ENCODE results near the gene GAB4. TPM values are rescaled to one million over a fixed set of nuclear protein-coding genes. Genes with fewer than 3 reads are reported as not detected.

The GAB4 gene
- total RNA-seq, 2 experiments from 2014 or later = not detected

DNA sequence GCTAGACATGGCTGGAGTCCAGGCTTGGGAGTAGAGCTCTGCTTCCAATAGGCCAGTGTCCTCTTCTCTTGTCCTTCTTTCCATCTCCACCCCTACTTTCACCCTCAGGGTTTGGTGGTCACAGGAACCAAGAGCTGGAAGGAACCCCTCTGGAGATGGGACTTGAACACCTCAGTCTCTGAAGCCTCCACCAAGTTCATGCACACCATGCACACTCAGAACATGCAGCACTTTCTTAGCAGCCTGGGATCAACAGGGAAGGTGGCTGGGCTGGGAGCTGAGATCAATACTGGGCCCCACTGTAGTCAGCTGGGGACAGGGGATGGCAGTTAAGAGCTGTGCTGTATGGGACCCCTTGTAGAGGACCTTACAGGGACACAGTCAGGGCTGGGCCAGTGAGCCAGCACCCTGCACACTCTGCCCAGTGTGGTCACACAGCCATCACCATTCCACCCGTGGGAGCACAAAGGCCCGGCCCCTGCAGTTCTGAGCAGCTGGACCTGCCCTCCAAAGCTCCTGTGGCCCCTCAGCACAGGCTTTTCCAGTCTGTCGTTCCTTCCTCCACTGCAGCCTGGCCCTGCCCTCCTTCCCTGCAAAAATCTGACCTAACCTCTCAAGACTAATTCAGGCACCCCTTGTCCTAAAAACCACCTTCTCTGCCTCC is 47.7 kb downstream of the GAB4 start:
- H3K27ac Mint-ChIP-seq = no peak overlapping the region
- CTCF ChIA-PET = no interaction called here
- no peak for DNase-seq
- no peaks in the 10 kb centered on the region for H3K36me3 Mint-ChIP-seq (ENCODE audit: low read depth)
- POLR2A ChIA-PET = no interaction called here
- Histone ChIP-seq H3K27ac (ENCODE audit: low read depth in 1 of 2, low read length in 2 of 2) (no peak overlapping the region), H3K27me3 (ENCODE audit: control insufficient read depth in 1 of 2, insufficient read depth in 2 of 2, low read length in 2 of 2) (no peaks in the 10 kb centered on the region), H3K9me3 (ENCODE audit: control insufficient read depth in 1 of 2, insufficient read depth in 1 of 2, low read length in 2 of 2) (no peaks in the 10 kb centered on the region), H3K4me3 (ENCODE audit: low read length) (no peak overlapping the region), H3K36me3 (ENCODE audit: insufficient read depth, low read length) (no peaks in the 10 kb centered on the region), H3K4me1 (ENCODE audit: insufficient read depth, low read length) (peaks cover 3% of the 10 kb centered on the region)
- TF ChIP-seq, protein P1, sequence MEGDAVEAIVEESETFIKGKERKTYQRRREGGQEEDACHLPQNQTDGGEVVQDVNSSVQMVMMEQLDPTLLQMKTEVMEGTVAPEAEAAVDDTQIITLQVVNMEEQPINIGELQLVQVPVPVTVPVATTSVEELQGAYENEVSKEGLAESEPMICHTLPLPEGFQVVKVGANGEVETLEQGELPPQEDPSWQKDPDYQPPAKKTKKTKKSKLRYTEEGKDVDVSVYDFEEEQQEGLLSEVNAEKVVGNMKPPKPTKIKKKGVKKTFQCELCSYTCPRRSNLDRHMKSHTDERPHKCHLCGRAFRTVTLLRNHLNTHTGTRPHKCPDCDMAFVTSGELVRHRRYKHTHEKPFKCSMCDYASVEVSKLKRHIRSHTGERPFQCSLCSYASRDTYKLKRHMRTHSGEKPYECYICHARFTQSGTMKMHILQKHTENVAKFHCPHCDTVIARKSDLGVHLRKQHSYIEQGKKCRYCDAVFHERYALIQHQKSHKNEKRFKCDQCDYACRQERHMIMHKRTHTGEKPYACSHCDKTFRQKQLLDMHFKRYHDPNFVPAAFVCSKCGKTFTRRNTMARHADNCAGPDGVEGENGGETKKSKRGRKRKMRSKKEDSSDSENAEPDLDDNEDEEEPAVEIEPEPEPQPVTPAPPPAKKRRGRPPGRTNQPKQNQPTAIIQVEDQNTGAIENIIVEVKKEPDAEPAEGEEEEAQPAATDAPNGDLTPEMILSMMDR (IDR thresholded peaks at IDR 0.05) = no peak
- no peak overlapping the region for H3K4me3 Mint-ChIP-seq
- intact Hi-C loops (cut with DNase I, micrococcal nuclease) = no loop called here
- no peak for ATAC-seq (ENCODE audit: poor library complexity)
- H3K27me3 Mint-ChIP-seq = no peaks in the 10 kb centered on the region
- no peaks in the 10 kb centered on the region for H3K9me3 Mint-ChIP-seq
- H3K4me1 Mint-ChIP-seq (ENCODE audit: low read depth) = no peaks in the 10 kb centered on the region

DNA sequence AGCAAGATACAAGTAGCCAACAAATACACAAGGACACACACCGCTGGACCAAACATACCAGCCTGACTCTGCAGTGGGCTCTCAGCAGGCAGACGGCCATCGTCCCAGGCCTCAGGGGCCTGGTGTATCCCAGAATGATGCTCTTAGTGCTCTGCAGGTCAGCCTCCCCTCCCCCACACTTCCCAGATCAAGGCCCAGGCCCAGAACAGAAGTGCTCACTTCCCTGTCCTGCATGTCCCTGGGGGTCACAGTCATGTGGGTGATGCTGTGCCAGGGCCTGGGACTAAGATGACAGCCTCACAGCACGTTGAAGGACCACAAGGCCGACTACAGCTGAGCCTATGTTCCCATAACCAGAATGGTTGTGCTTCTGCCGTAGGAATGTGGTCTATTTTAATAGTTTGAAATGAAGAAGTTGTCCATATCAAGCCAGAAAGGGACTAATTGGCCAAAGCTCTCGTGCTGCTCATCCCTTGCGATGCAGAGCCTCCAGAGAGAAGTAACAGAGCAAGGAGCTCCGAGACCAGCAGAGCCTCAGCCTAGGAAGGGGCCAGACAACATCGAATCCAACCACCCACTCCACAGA is 48.6 kb downstream of the GAB4 start:
- Histone ChIP-seq H3K9me3 (ENCODE audit: control insufficient read depth in 1 of 2, insufficient read depth in 1 of 2, low read length in 2 of 2) (no peaks in the 10 kb centered on the region), H3K36me3 (ENCODE audit: insufficient read depth, low read length) (no peaks in the 10 kb centered on the region), H3K27ac (ENCODE audit: low read depth in 1 of 2, low read length in 2 of 2) (no peak overlapping the region), H3K4me3 (ENCODE audit: low read length) (no peak overlapping the region), H3K4me1 (ENCODE audit: insufficient read depth, low read length) (peaks cover 3% of the 10 kb centered on the region), H3K27me3 (ENCODE audit: control insufficient read depth in 1 of 2, insufficient read depth in 2 of 2, low read length in 2 of 2) (no peaks in the 10 kb centered on the region)
- intact Hi-C loops (cut with DNase I, micrococcal nuclease) = no loop called here
- ChIA-PET POLR2A (no interaction called here), CTCF (no interaction called here)
- H3K27me3 Mint-ChIP-seq = no peaks in the 10 kb centered on the region
- DNase-seq = no peak
- H3K27ac Mint-ChIP-seq = no peak overlapping the region
- ATAC-seq (ENCODE audit: poor library complexity) = no peak
- TF ChIP-seq, protein P1 (IDR thresholded peaks at IDR 0.05) = no peak
- no peak overlapping the region for H3K4me3 Mint-ChIP-seq
- H3K4me1 Mint-ChIP-seq (ENCODE audit: low read depth) = no peaks in the 10 kb centered on the region
- H3K9me3 Mint-ChIP-seq = no peaks in the 10 kb centered on the region
- H3K36me3 Mint-ChIP-seq (ENCODE audit: low read depth) = no peaks in the 10 kb centered on the region

DNA sequence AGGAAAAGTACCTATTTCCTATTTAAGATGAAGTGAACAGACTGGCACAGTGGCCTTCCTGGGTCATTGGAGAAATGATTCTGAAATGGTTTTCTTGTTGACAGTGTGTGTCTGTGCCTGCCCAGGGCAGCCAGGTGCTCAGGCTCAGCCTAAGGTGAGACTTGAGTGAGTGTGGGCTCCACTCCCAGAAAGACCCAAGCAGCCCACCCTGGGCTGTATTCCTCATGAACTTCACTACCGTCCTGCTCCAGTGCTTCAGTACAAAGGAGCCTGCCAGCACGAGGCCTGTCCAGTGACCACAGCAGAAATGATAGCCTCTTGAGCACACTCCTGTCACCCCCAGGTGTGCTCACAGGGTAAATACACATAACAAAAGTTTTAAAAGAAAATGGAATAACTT is 49.5 kb downstream of the GAB4 start:
- no peaks in the 10 kb centered on the region for H3K36me3 Mint-ChIP-seq (ENCODE audit: low read depth)
- DNase-seq (no peak), ATAC-seq (ENCODE audit: poor library complexity) (no peak)
- H3K27ac Mint-ChIP-seq = no peak overlapping the region
- Histone ChIP-seq H3K36me3 (ENCODE audit: insufficient read depth, low read length) (no peaks in the 10 kb centered on the region), H3K4me3 (ENCODE audit: low read length) (no peak overlapping the region), H3K4me1 (ENCODE audit: insufficient read depth, low read length) (peaks cover 3% of the 10 kb centered on the region), H3K9me3 (ENCODE audit: control insufficient read depth in 1 of 2, insufficient read depth in 1 of 2, low read length in 2 of 2) (no peaks in the 10 kb centered on the region), H3K27ac (ENCODE audit: low read depth in 1 of 2, low read length in 2 of 2) (no peak overlapping the region), H3K27me3 (ENCODE audit: control insufficient read depth in 1 of 2, insufficient read depth in 2 of 2, low read length in 2 of 2) (no peaks in the 10 kb centered on the region)
- no peaks in the 10 kb centered on the region for H3K9me3 Mint-ChIP-seq
- TF ChIP-seq, protein P1 (IDR thresholded peaks at IDR 0.05) = no peak
- ChIA-PET CTCF (no interaction called here), POLR2A (no interaction called here)
- intact Hi-C loops (cut with DNase I, micrococcal nuclease) = no loop called here
- H3K4me1 Mint-ChIP-seq (ENCODE audit: low read depth) = no peaks in the 10 kb centered on the region
- H3K27me3 Mint-ChIP-seq = no peaks in the 10 kb centered on the region
- H3K4me3 Mint-ChIP-seq = no peak overlapping the region
